Measurements from ENCODE around the gene LIMK2. TPM values are rescaled to one million over a fixed set of nuclear protein-coding genes. Genes with fewer than 3 reads are reported as not detected.
"Not testable (repeated sequence)": the region's sequence is repeated elsewhere in the genome, so short reads cannot be mapped to it uniquely, and the experiment has no call there.

Gene LIMK2
- total RNA-seq, 2 donors from 2014 or later: 390 to 657 TPM

GRCh38 chr22:31194681-31195080 is 17.4 kb upstream of the LIMK2 start:
- H3K4me1 Mint-ChIP-seq (ENCODE audit: low read depth in 2 of 2); H3K27ac Mint-ChIP-seq: not testable (repeated sequence)

GRCh38 chr22:31199187-31199586 is 12.9 kb upstream of the LIMK2 start:
- peaks cover 0 to 4% of the 10 kb centered on the region in 2 donors for H3K4me1 Mint-ChIP-seq (ENCODE audit: low read depth in 2 of 2)
- H3K4me3 Mint-ChIP-seq: no peak overlapping the region
- H3K9me3 Mint-ChIP-seq: no peaks in the 10 kb centered on the region
- DNase-seq (ENCODE audit: low spot score) (no peak), ATAC-seq (no peak)
- H3K36me3 Mint-ChIP-seq: no peaks in the 10 kb centered on the region
- H3K27me3 Mint-ChIP-seq: no peaks in the 10 kb centered on the region
- no peak overlapping the region for H3K27ac Mint-ChIP-seq

More at GRCh38 chr22:31194681-31195080, 17.4 kb upstream of the LIMK2 start:
- not testable (repeated sequence) for H3K27me3 Mint-ChIP-seq; H3K9me3 Mint-ChIP-seq; H3K4me3 Mint-ChIP-seq; ATAC-seq; H3K36me3 Mint-ChIP-seq; DNase-seq (ENCODE audit: low spot score)

- H3K36me3 Mint-ChIP-seq; DNase-seq (ENCODE audit: low spot score); ATAC-seq; H3K27ac Mint-ChIP-seq; H3K9me3 Mint-ChIP-seq; H3K27me3 Mint-ChIP-seq; H3K4me3 Mint-ChIP-seq; H3K4me1 Mint-ChIP-seq (ENCODE audit: low read depth in 2 of 2): not testable (repeated sequence)
These were observed 7.6 kb upstream of the LIMK2 start for GRCh38 chr22:31204352-31204984.

GRCh38 chr22:31205059-31205458 is 7.0 kb upstream of the LIMK2 start:
- H3K36me3 Mint-ChIP-seq; ATAC-seq; H3K4me3 Mint-ChIP-seq; DNase-seq (ENCODE audit: low spot score); H3K27me3 Mint-ChIP-seq; H3K27ac Mint-ChIP-seq; H3K9me3 Mint-ChIP-seq: not testable (repeated sequence)
- H3K4me1 Mint-ChIP-seq (ENCODE audit: low read depth in 2 of 2): peaks cover 8 to 13% of the 10 kb centered on the region in 2 donors

- DNase-seq (ENCODE audit: low spot score); H3K4me3 Mint-ChIP-seq; H3K36me3 Mint-ChIP-seq; ATAC-seq; H3K9me3 Mint-ChIP-seq; H3K27me3 Mint-ChIP-seq: not testable (repeated sequence)
- H3K27ac Mint-ChIP-seq: peak overlapping the region in 1 of 2 donors; percentile 68
- peaks cover 22 to 26% of the 10 kb centered on the region in 2 donors for H3K4me1 Mint-ChIP-seq (ENCODE audit: low read depth in 2 of 2)
These were observed 5.6 kb upstream of the LIMK2 start for GRCh38 chr22:31206460-31206859.

- ATAC-seq: no peak
- no peaks in the 10 kb centered on the region for H3K27me3 Mint-ChIP-seq
- H3K27ac Mint-ChIP-seq: peak overlapping the region in 1 of 2 donors; percentile 68
- H3K9me3 Mint-ChIP-seq: no peaks in the 10 kb centered on the region
- no peak for DNase-seq (ENCODE audit: low spot score)
- peaks cover 28 to 30% of the 10 kb centered on the region in 2 donors for H3K4me1 Mint-ChIP-seq (ENCODE audit: low read depth in 2 of 2)
- peaks cover 4% of the 10 kb centered on the region for H3K36me3 Mint-ChIP-seq
- no peak overlapping the region for H3K4me3 Mint-ChIP-seq
These were observed 5.0 kb upstream of the LIMK2 start for GRCh38 chr22:31206896-31207687.

GRCh38 chr22:31210556-31211421 is 1.3 kb upstream of the LIMK2 start:
- Mint-ChIP-seq H3K4me3 (peak overlapping the region; percentile 69), H3K27ac (peak overlapping the region; percentile 74 to 100), H3K27me3 (no peaks in the 10 kb centered on the region), H3K9me3 (no peaks in the 10 kb centered on the region), H3K4me1 (ENCODE audit: low read depth in 2 of 2) (peaks cover 42% of the 10 kb centered on the region in 2 donors), H3K36me3 (peaks cover 7% of the 10 kb centered on the region)
- DNase-seq (ENCODE audit: low spot score): no peak
- ATAC-seq: no peak

GRCh38 chr22:31211482-31211861 is 626 bp upstream of the LIMK2 start:
- no peaks in the 10 kb centered on the region for H3K9me3 Mint-ChIP-seq
- DNase-seq (ENCODE audit: low spot score) (no peak), ATAC-seq (no peak)
- no peaks in the 10 kb centered on the region for H3K27me3 Mint-ChIP-seq
- H3K4me3 Mint-ChIP-seq: peak overlapping the region; percentile 69
- H3K36me3 Mint-ChIP-seq: peaks cover 12% of the 10 kb centered on the region
- peak overlapping the region; percentile 74 to 100 for H3K27ac Mint-ChIP-seq
- peaks cover 48 to 49% of the 10 kb centered on the region in 2 donors for H3K4me1 Mint-ChIP-seq (ENCODE audit: low read depth in 2 of 2)

- Mint-ChIP-seq H3K4me3 (peak overlapping the region; percentile 69), H3K36me3 (peaks cover 17% of the 10 kb centered on the region), H3K9me3 (no peaks in the 10 kb centered on the region), H3K4me1 (ENCODE audit: low read depth in 2 of 2) (peaks cover 51 to 57% of the 10 kb centered on the region in 2 donors), H3K27me3 (no peaks in the 10 kb centered on the region), H3K27ac (peak overlapping the region; percentile 74 to 100)
- DNase-seq (ENCODE audit: low spot score) (no peak), ATAC-seq (no peak)
These were observed 908 bp downstream of the LIMK2 start for GRCh38 chr22:31212783-31213629.

- H3K27me3 Mint-ChIP-seq: no peaks in the 10 kb centered on the region
- no peaks in the 10 kb centered on the region for H3K9me3 Mint-ChIP-seq
- H3K4me1 Mint-ChIP-seq (ENCODE audit: low read depth in 2 of 2): peaks cover 59 to 61% of the 10 kb centered on the region in 2 donors
- peak overlapping the region; percentile 74 to 100 for H3K27ac Mint-ChIP-seq
- ATAC-seq: no peak
- H3K36me3 Mint-ChIP-seq: peaks cover 20% of the 10 kb centered on the region
- H3K4me3 Mint-ChIP-seq: peak overlapping the region; percentile 69
- no peak for DNase-seq (ENCODE audit: low spot score)
These were observed 3.0 kb downstream of the LIMK2 start for GRCh38 chr22:31215018-31215535.

- Mint-ChIP-seq H3K4me1 (ENCODE audit: low read depth in 2 of 2) (peaks cover 70 to 71% of the 10 kb centered on the region in 2 donors), H3K27ac (peak overlapping the region; percentile 74 to 100), H3K9me3 (no peaks in the 10 kb centered on the region), H3K36me3 (peaks cover 37% of the 10 kb centered on the region), H3K27me3 (no peaks in the 10 kb centered on the region), H3K4me3 (peak overlapping the region; percentile 69)
- no peak for DNase-seq (ENCODE audit: low spot score)
- ATAC-seq: no peak
These were observed 6.6 kb downstream of the LIMK2 start for GRCh38 chr22:31218565-31219262.

- Mint-ChIP-seq H3K4me3 (peak overlapping the region; percentile 80), H3K27ac (peak overlapping the region; percentile 74 to 100), H3K27me3 (no peaks in the 10 kb centered on the region), H3K36me3 (peaks cover 36% of the 10 kb centered on the region), H3K4me1 (ENCODE audit: low read depth in 2 of 2) (peaks cover 67 to 71% of the 10 kb centered on the region in 2 donors), H3K9me3 (no peaks in the 10 kb centered on the region)
- ATAC-seq: no peak
- no peak for DNase-seq (ENCODE audit: low spot score)
These were observed 9.0 kb downstream of the LIMK2 start for GRCh38 chr22:31221084-31221483.

All from natural killer cell treated with Interleukin-12 subunit alpha and Interleukin-12 subunit beta and Interleukin-15 and Interleukin-18, amount 100 ng/mL, for 72 hours (primary cell).